CD4-positive, alpha-beta T cell (primary cell): Measurements from ENCODE around the gene TCF4. TPM values are rescaled to one million over a fixed set of nuclear protein-coding genes. Genes with fewer than 3 reads are reported as not detected.

ENCODE experiments used
- ATAC-seq: fragments of 200-7000 bp; cut with Tn5 transposase; one replicate; pipeline ENCODE4 v1.10.0; 2022; ENCODE audit warnings: mild to moderate bottlenecking; ENCODE audit not compliant: poor library complexity
- CTCF ChIA-PET: fragments of 350-600 bp; sonication (Branson Sonifier 250); formaldehyde crosslinking; loops from one replicate; lab custom pipeline; 2021; ENCODE audit warnings: antibody characterized with exemption, inconsistent platforms; lab: Charles Lee
- POLR2A ChIA-PET: fragments of 350-600 bp; sonication (Branson Sonifier 250); formaldehyde crosslinking; loops from one replicate; lab custom pipeline; 2021; ENCODE audit warnings: antibody characterized with exemption, inconsistent platforms; lab: Charles Lee
- DNase-seq, 14 experiments: peaks; one replicate each; pipeline ENCODE4 v3.0.0-alpha.2; 2013 to 2020; ENCODE audit warnings: mixed read lengths in 2 of 14
- H3K27ac ChIP-seq, 2 donors: one replicate each; pipeline versions ENCODE4 v1.5.1 to v1.7.0; 2013; ENCODE audit warnings: low read length in 2 of 2, low read depth in 1 of 2, mild to moderate bottlenecking in 1 of 2
- H3K27me3 ChIP-seq, 2 experiments: 1 replicate in 1 of 2; 2 replicates in 1 of 2; pipeline versions ENCODE4 v1.6.1 to v1.7.0; 2013; ENCODE audit warnings: low read length in 2 of 2, control low read depth in 1 of 2, mild to moderate bottlenecking in 1 of 2, moderate library complexity in 1 of 2; ENCODE audit not compliant: insufficient read depth in 2 of 2, control insufficient read depth in 1 of 2
- H3K36me3 ChIP-seq: one replicate; pipeline ENCODE4 v1.6.1; 2013; ENCODE audit warnings: low read length, control low read depth; ENCODE audit not compliant: insufficient read depth
- H3K4me1 ChIP-seq: one replicate; pipeline ENCODE4 v1.6.1; 2013; ENCODE audit warnings: low read length, control low read depth; ENCODE audit not compliant: insufficient read depth
- H3K4me3 ChIP-seq: one replicate; pipeline ENCODE4 v1.5.1; 2013; ENCODE audit warnings: mild to moderate bottlenecking, low read length, moderate library complexity
- H3K9me3 ChIP-seq, 2 experiments: 1 replicate in 1 of 2; 2 replicates in 1 of 2; pipeline versions ENCODE4 v1.6.1 to v1.7.0; 2013; ENCODE audit warnings: low read length in 2 of 2, mild to moderate bottlenecking in 2 of 2, control low read depth in 1 of 2, moderate library complexity in 1 of 2; ENCODE audit not compliant: control insufficient read depth in 1 of 2, insufficient read depth in 1 of 2
- H3K27ac Mint-ChIP-seq: one replicate; pipeline ENCODE4 v1.8.0; 2020; ENCODE audit warnings: mixed read lengths
- H3K27me3 Mint-ChIP-seq: one replicate; pipeline ENCODE4 v1.8.0; 2021; ENCODE audit warnings: mixed read lengths
- H3K36me3 Mint-ChIP-seq: one replicate; pipeline ENCODE4 v1.8.0; 2021; ENCODE audit warnings: low read depth, mixed read lengths
- H3K4me1 Mint-ChIP-seq: one replicate; pipeline ENCODE4 v1.8.0; 2021; ENCODE audit warnings: low read depth, mixed read lengths
- H3K4me3 Mint-ChIP-seq: one replicate; pipeline ENCODE4 v1.8.0; 2020; ENCODE audit warnings: mild to moderate bottlenecking, mixed read lengths
- H3K9me3 Mint-ChIP-seq: one replicate; pipeline ENCODE4 v1.8.0; 2020; ENCODE audit warnings: mixed read lengths
- CTCF ChIP-seq: fragments of 200-600 bp; IDR thresholded peaks from one replicate; pipeline ENCODE4 v1.8.0; 2022; ENCODE audit warnings: antibody characterized with exemption, mild to moderate bottlenecking
- intact Hi-C, 2 experiments: fragments of 100-400 bp; cut with DNase I in 1 of 2; cut with micrococcal nuclease in 1 of 2; formaldehyde crosslinking; loops; one replicate each; pipeline versions ENCODE4 v1.15.1 to v1.9.0; 2023 to 2025; cut with DNase I, micrococcal nuclease
- total RNA-seq, 174 experiments: library from RNA in 2 of 174; stranded (reverse) in 2 of 174; gene quantifications; one replicate each; pipeline ENCODE4 v1.2.3 and lab custom pipeline; 2021 to 2026

The TCF4 gene
- total RNA-seq, 2 experiments from 2014 or later, result 3.0 to 3.2 TPM

DNA sequence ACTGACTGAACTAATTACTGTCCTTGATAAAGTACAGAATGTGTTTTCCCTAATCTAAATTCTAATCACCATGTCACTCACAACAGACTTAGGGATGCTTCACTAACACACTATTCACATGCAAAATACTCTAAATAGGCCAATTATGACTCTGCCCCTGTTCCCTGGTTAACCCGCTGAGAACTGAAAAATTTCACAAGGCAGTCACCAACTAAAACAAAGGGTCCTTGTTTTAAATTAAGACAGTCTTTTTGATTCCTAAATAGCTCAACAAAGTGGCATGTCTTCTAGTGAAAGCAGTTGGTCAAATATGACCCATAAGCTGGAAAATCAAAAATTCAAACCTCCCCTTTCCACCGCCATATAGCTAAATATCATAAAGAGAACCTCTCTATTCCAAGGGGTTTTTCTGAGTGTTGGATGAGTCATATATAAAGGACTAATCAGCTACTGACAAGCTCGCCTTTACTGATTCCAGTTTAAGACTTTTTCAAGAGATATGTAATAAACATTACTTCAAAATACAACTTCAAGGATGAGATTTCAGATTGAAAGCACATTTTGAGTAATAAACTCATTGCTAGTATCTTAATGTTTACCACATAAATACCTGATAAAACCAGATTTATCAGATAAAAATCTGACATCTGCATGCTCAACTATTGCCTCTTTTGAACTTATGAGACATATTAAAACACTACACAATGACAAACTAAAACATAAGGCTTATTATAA, 235.8 kb downstream of the TCF4 start:
- no peak overlapping the region for H3K27ac Mint-ChIP-seq

DNA sequence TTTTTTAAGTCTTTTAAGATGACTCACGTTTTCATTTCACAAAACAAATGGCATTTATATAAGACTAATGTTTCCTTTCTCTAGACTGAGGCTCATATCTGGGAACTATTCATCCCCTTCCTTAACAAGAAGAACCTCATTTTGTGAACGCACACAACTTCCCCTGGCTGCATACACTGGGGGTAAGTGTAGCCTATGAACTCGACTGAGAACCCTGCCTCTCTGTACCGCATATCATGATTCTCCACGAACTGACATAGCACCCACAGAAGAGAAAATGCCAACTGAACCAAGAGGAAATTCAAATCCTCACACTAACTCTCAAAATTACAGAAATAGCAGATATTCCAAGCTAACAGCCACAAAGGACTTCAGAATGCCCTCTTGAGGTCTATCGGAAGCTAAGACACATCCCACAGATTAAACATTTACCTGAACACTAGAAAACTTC, 236.7 kb downstream of the TCF4 start:
- Mint-ChIP-seq H3K27ac (no peak overlapping the region), H3K9me3 (no peaks in the 10 kb centered on the region), H3K27me3 (no peaks in the 10 kb centered on the region), H3K36me3 (no peaks in the 10 kb centered on the region), H3K4me1 (no peaks in the 10 kb centered on the region), H3K4me3 (no peak overlapping the region)
- DNase-seq (no peak), ATAC-seq (no peak)
- Histone ChIP-seq H3K27me3 (no peaks in the 10 kb centered on the region), H3K4me1 (no peaks in the 10 kb centered on the region), H3K36me3 (no peaks in the 10 kb centered on the region), H3K4me3 (no peak overlapping the region), H3K27ac (no peak overlapping the region), H3K9me3 (no peaks in the 10 kb centered on the region)
- ChIA-PET CTCF (no interaction called here), POLR2A (no interaction called here)
- intact Hi-C loops, result no loop called here
- TF ChIP-seq CTCF, result no peak

More for the DNA sequence above, 235.8 kb downstream of the TCF4 start:
- H3K4me1 Mint-ChIP-seq, result no peaks in the 10 kb centered on the region
- intact Hi-C loops, result no loop called here
- no peak overlapping the region for H3K4me3 Mint-ChIP-seq
- no peaks in the 10 kb centered on the region for H3K27me3 Mint-ChIP-seq
- Histone ChIP-seq H3K27me3 (no peaks in the 10 kb centered on the region), H3K4me1 (no peaks in the 10 kb centered on the region), H3K27ac (no peak overlapping the region), H3K9me3 (no peaks in the 10 kb centered on the region), H3K4me3 (no peak overlapping the region), H3K36me3 (no peaks in the 10 kb centered on the region)
- no peaks in the 10 kb centered on the region for H3K9me3 Mint-ChIP-seq
- no peak for ATAC-seq
- no peaks in the 10 kb centered on the region for H3K36me3 Mint-ChIP-seq
- CTCF ChIA-PET, result no interaction called here
- DNase-seq, result no peak
- POLR2A ChIA-PET, result no interaction called here
- TF ChIP-seq CTCF, result no peak

GRCh38 chr18:55349685-55350084, 238.3 kb downstream of the TCF4 start:
- no peak overlapping the region for H3K27ac ChIP-seq
- no peak for ATAC-seq
- no peaks in the 10 kb centered on the region for H3K27me3 ChIP-seq
- H3K36me3 ChIP-seq, result no peaks in the 10 kb centered on the region
- no peak for DNase-seq
- Mint-ChIP-seq H3K4me3 (no peak overlapping the region), H3K36me3 (no peaks in the 10 kb centered on the region), H3K27me3 (no peaks in the 10 kb centered on the region), H3K27ac (no peak overlapping the region), H3K9me3 (no peaks in the 10 kb centered on the region), H3K4me1 (no peaks in the 10 kb centered on the region)
- no peaks in the 10 kb centered on the region for H3K4me1 ChIP-seq
- no peak for TF ChIP-seq CTCF
- H3K9me3 ChIP-seq, result no peaks in the 10 kb centered on the region
- intact Hi-C loops, result no loop called here
- H3K4me3 ChIP-seq, result no peak overlapping the region
- ChIA-PET POLR2A (no interaction called here), CTCF (no interaction called here)
